HG03103 (cell line): ENCODE measurements around the gene CDK2AP2.
A peak's percentile ranks its signal among the peaks of the same experiment; 100 is the strongest.
"Not testable (repeated sequence)": the region's sequence is repeated elsewhere in the genome, so short reads cannot be mapped to it uniquely, and the experiment has no call there.

Source experiments
- ATAC-seq: cut with Tn5 transposase; IDR thresholded peaks from one replicate; pipeline ENCODE4 v1.9.1; 2021; ENCODE audit warnings: low read depth; ENCODE audit not compliant: unreplicated experiment

The CDK2AP2 gene

DNA sequence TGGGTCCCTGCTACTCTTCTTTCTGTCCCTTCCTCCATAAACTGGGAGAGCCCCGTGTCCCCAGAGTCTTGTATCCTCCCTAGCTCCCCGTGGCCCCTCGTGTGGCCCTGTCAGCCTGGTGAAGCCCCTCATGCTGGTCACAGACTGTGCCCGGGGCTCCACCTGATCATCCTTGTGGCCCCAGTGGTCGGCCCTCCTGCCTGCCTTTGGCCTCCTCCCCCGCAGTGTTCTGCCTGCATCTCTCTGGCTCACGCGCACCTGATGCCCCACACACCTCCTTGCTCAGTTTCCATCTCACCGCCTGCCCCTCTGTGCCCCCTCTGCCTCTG lies 16.5 kb upstream of the CDK2AP2 start:
- no peak for ATAC-seq

- no peak for ATAC-seq
Observed at GRCh38 chr11:67523556-67524479, 15.9 kb upstream of the CDK2AP2 start.

GRCh38 chr11:67522844-67523555 lies 15.0 kb upstream of the CDK2AP2 start, which contains the start of gene CABP2:
TSS of gene CABP2 (minus strand) at chr11:67523446. CDS start at chr11:67523326, 120 bp downstream.
- ATAC-seq, result no peak

GRCh38 chr11:67522338-67522737 lies 14.4 kb upstream of the CDK2AP2 start:
- ATAC-seq, result no peak

- ATAC-seq, result no peak
Observed at GRCh38 chr11:67521924-67522323, 14.0 kb upstream of the CDK2AP2 start.

- no peak for ATAC-seq
Observed at GRCh38 chr11:67520856-67521824, 13.2 kb upstream of the CDK2AP2 start.

DNA sequence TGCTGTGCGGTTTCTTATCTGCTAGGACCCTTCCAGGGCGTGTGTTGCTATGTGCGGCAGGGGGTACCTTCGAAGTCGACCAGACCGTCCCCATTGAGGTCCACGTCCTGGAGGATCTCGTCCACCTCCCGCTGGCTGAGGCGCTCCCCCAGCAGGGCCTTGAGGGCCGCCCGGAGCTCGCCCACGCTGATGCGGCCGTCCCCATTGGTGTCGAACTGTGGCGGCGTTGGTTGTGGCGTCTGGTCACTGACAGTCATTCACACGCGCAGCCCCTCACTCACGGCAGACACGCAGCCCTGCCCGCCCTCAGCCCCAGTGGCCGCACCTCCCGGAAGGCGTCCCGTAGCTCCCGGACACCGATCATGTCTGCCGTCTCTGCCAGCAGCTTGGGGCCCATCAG lies 11.8 kb upstream of the CDK2AP2 start:
- no peak for ATAC-seq

GRCh38 chr11:67517784-67518552 lies 10.0 kb upstream of the CDK2AP2 start:
- no peak for ATAC-seq

- ATAC-seq, result no peak
Observed at GRCh38 chr11:67516806-67517205, 8.8 kb upstream of the CDK2AP2 start.

DNA sequence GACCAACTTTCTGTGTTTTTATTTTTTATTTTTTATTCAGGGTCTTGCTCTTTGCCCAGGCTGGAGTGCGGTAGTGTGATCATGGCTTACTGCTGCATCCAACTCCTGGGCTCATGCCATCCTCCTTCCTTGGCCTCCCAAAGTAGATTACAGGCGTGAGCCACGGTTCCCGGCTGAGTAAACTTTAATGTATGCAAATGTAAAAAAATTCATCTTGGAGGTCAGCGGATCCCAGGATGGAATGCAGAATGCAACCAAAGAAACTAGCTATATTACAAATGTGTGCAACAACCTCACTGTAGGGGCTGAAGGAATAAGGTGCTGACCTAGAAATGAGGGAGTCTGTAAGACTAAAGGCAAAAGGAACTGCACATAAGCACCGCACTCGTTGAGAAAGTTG lies 6.2 kb upstream of the CDK2AP2 start:
- ATAC-seq, result no peak

DNA sequence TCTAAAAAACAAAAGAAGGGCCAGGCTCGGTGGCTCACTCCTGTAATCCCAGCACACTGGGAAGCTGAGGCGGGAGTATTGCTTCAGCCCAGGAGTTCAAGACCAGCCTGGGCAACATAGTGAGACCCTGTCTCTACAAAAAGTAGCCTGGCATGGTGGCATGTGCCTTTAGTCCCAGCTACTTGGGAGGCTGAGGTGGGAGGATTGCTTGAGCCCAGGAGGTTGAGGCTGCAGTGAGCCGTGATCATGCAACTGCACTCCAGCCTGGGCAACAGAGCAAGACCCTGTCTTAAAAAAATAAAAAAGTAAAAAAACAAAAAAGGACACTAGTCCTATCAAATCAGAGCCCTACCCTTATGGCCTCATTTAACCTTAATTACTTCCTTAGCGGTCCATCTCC lies 3.6 kb upstream of the CDK2AP2 start:
- not testable (repeated sequence) for ATAC-seq

- no peak for ATAC-seq
Observed at GRCh38 chr11:67510023-67510345, 2.0 kb upstream of the CDK2AP2 start.

GRCh38 chr11:67508486-67509121 lies 642 bp upstream of the CDK2AP2 start:
- ATAC-seq, result peak; percentile 37

GRCh38 chr11:67507242-67507863 lies 609 bp downstream of the CDK2AP2 start:
- ATAC-seq, result no peak

- ATAC-seq, result no peak
Observed at GRCh38 chr11:67506426-67507051, 1.4 kb downstream of the CDK2AP2 start.

DNA sequence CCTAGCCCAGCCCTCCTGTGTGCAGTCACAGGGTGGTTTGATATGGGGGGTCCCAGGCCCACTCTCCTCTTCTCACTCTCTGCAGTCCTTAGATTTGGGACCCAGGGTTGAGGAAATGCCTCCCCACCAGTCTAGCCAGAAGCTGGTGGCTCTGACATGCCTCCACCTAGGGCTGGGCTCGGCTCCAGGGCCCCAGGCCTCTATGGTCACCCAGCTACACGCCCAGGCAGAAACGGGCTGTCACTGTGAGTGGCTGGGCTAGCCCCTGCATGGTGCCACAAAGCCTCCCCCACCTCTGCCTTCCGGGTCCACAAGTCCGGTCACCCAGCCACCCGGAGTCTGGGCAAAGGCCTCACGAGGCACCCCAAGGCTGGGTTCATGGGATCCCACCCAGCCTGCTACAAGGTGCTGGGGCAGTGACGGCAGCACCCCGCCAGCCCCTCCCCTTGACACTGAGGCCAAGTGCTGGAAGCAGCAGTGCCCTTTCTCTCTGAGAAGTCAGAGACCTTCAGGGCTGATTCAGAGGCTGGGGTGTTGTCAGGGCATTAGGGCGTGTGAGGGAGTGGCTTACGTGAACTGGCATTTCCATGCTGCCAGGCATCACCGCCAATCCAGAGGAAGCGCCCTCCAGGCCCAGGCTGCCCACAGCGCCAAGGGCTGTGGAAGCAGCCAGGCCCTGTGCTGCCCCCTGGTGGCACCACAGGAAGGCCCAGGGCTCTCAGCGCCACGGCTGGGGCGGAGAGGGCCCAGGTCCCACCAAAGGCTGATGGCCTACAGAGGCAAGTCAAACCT lies 2.2 kb downstream of the CDK2AP2 start:
- no peak for ATAC-seq

- ATAC-seq, result no peak
Observed at GRCh38 chr11:67504950-67505581, 2.9 kb downstream of the CDK2AP2 start, which contains the start of gene PITPNM1. TSS of gene PITPNM1 (minus strand) at chr11:67505363. CDS start at chr11:67504180, 1,183 bp downstream.
